Superior temporal gyrus (tissue), 1 donor: ENCODE measurements around the gene HECW1.
A peak's percentile ranks its signal among the peaks of the same experiment; 100 is the strongest.

Experiments
- DNase-seq: peaks from one replicate; pipeline ENCODE4 v3.0.0-alpha.2; 2016; ENCODE audit errors: extremely low spot score

The HECW1 gene

DNA sequence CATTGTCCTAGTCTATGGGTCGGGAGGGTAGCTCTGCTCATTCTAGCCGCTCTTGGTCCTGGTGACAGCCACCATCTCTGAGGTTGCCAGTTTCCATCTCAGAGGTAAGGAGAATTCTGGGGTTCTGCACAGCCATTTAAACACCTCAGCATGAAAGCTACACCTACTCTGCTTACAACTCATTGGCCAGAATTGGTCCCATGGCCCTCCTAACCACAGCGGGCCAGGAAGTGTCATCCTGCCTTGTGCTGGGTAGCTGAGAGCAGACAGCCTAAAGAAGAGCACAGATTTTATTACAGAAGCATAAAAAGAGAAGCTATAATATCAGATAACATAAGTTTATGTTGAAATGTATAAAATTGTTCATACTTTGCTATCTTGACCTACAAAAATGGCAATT lies 152.7 kb downstream of the HECW1 start:
- no peak for DNase-seq

DNA sequence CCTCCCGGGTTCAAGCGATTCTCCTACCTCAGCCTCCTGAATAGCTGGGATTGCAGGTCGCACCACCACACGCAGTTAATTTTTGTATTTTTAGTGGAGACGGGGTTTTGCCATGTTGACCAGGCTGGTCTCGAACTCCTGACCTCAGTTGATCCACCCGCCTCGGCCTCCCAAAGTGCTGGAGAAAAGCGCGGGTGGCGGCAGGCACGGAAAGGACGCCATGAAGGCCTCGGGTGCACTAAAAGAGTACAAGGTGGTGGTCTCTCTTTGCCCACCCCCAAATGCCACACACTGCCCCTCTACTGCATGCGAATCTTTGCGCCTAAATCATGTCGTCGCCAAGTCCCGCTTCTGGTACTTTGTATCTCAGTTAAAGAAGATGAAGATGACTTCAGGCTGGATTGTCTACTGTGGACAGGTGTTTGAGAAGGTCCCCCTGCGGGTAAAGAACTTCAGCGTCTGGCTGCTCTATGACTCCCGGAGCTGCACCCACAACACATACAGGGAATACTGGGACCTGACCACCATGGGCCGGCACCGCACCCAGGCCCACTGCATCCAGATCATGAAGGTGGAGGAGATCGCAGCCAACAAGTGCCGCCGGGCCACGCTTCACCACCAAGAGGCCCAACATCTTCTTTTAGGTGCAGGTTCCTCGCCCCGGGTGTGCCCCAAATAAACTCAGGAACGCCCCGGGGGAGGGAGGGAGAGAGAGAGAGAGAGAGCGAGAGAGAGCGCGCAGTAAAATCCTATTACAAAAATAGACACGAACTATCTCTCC lies 161.7 kb downstream of the HECW1 start:
- DNase-seq, result no peak

- no peak for DNase-seq
Measured at GRCh38 chr7:43274752-43275151, 162.3 kb downstream of the HECW1 start.

DNA sequence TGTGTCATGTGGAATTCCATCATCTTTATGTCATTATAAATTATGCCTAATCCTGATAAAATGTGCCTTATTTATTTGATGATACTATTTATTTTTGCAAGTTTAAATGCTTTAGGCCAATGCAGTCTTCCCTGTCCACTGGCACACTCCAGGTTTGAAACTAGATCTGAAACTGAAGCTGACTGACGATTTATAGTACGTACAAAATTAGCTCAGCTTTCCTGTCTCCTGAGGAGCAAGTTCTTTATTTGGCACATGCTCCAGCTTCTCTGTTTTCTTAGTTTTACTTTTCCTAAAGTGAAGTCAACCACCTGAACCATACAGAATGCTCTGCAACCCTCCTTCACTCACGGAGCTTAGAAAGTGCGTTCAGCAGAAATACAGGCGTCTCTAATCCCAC lies 164.1 kb downstream of the HECW1 start:
- peak; percentile 42 for DNase-seq

- DNase-seq, result no peak
Measured at GRCh38 chr7:43278088-43278644, 165.7 kb downstream of the HECW1 start.

- DNase-seq, result no peak
Measured at GRCh38 chr7:43281268-43281667, 168.8 kb downstream of the HECW1 start.

DNA sequence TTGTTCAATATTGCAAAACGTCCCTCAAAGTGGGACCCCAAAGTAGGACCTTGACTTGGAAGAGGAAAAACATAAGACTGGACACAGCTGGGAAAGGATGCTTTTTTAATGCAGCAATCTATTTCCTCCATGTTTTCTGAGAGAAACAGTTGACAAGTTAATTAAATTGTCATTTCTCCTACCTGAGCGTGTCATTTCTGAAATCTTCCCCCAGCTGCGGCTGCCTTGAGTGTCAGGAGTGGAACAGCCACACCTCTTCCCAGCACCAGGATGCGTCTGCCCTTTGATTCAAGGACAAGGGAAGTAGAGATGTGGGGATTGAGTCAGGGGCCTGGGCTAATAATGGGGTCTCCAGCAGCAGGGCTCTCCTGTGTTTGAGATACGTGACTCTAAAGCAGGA lies 171.3 kb downstream of the HECW1 start:
- no peak for DNase-seq

- DNase-seq, result no peak
Measured at GRCh38 chr7:43289826-43290225, 177.4 kb downstream of the HECW1 start.

DNA sequence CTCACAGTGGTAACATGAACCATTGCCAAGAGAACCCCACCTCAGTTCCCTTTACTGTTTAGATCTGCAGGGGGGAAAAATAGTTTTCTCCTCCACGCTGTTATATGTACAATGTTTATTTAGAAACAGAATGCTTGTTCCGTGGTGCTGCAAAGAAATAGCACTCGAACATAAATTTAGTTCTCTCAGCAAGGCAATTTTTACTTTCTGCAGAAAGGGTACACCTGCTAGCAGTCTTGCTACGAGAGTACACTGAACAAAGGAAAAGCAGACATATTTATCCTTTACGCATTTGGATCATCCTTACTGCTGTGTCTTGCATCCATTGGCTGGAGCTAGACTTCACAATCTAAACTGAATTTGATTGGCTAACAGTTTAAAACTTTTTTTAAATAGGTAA lies 178.5 kb downstream of the HECW1 start:
- no peak for DNase-seq

GRCh38 chr7:43291789-43292188 lies 179.3 kb downstream of the HECW1 start:
- no peak for DNase-seq

- DNase-seq, result no peak
Measured at GRCh38 chr7:43292384-43292783, 179.9 kb downstream of the HECW1 start.

- DNase-seq, result peak; percentile 62
Measured at GRCh38 chr7:43294080-43294630, 181.7 kb downstream of the HECW1 start.

GRCh38 chr7:43295429-43295828 lies 183.0 kb downstream of the HECW1 start:
- DNase-seq, result no peak

DNA sequence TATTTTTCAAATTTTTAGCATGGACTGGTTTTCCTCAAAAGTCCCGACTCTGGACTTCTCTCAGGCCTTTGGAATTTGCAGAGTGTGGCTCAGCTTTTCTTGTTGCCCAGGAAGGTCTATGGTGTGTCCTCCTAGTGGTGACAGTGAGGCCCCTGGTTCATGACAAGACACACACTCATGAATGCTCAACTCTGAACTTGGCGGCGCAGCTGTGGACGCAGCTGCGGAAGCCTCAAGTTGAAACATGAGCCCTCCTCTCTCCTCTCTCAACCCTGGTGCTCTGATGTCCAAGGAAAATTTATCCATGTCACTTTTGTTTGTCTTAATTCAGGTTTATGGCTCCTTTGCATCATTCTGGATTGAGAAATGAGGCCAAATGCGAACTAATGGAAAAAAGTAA lies 183.9 kb downstream of the HECW1 start:
- DNase-seq, result no peak

- DNase-seq, result no peak
Measured at GRCh38 chr7:43298617-43299016, 186.2 kb downstream of the HECW1 start.

GRCh38 chr7:43300121-43300520 lies 187.7 kb downstream of the HECW1 start:
- no peak for DNase-seq

DNA sequence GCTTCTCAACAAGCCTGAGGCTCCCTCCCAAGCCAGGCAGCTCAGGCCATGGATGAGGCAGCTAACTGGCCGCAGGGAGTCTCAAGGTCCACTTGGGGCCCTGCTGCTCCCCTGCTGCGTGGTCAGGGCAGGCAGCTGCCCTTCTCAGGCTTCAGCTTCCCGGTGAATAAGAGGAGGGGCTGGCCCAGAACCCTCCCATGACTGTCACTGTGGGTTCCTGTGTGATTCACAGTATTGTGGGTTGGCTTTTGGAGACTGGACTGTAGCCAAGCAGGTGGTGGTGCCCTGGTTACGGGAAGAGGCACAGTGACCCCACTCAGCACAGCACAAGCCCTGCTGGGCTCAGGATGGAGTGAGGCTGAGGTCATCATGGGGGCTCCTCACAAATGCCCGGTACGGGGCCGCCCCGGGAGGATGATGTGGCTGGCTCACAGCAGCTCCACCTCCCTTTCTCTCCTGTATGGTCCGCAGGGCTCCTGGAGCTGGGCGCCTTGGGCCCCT lies 189.8 kb downstream of the HECW1 start:
- DNase-seq, result no peak

DNA sequence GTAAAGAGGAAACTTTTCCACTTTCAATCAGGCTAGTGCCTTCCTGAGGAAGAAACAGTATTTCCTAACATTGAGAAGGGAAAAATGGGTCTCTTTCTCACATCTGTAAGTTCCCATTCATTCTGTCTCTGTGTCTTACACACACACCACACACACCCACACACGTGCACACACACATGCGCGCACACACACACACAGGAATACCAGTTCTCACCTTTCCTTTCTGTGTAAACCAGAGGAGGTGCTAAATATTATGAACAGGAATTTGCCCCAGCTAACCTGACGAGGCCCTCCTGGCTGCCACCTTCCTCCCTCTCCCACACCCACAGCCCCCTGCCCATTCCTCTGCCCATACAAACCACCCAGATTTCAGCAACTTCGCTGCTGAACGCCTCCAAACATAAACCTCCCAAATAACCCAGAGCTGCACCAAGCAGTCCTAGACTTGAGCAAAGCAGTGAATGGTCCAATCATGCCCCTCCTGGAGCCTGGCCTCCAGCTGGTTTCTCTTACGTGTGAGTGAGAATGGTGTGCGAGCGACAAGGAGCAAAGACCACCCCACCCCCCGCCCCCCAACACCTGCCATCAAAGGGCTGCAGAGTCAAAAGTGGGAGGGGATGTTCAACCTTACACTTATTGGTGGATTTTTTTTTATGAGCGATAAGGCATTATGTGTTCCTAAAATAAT lies 190.5 kb downstream of the HECW1 start:
- DNase-seq, result no peak

DNA sequence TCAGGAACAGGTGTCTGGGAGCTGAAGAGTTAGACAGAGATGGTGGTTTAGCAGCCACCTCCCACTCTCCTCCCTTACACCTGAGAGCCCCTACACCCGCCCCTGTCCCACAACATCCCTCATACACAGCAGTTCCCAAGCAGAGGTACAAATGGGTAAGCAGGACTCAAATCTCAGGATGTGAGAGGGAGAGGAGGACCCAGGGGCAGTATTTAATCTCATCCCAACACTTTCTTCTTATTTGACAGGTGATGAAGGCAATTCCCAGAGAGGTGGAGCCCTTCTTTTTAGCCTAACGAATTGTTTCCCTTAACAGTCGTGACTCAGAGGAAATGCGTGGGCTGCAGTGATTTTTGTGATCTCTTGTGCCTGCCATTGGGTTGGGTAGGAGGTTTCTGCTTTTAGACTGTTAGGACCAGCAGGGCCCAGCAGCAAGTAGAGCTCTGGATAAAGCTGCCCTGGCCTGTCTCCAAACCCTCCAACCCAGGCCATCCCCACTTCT lies 191.3 kb downstream of the HECW1 start:
- DNase-seq, result peak; percentile 73

- no peak for DNase-seq
Measured at GRCh38 chr7:43306404-43306803, 194.0 kb downstream of the HECW1 start.

DNA sequence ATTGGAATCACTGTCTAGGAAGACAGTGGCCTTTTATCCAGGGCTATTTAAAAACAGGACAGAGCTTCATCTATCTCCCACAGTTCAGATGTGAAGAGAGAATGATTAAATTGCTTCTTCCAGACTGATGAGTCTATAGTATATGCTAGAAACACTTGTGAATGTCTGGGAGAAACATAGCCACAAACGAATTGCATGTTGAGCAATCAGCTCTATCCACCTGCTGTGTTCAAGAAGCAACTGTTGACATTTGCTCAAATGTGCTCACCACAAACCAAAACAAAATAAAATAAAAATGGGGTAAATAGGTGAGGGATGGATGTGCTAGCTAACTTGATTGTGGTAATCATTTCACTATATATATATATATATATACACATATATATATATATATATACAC lies 195.1 kb downstream of the HECW1 start:
- DNase-seq, result no peak

DNA sequence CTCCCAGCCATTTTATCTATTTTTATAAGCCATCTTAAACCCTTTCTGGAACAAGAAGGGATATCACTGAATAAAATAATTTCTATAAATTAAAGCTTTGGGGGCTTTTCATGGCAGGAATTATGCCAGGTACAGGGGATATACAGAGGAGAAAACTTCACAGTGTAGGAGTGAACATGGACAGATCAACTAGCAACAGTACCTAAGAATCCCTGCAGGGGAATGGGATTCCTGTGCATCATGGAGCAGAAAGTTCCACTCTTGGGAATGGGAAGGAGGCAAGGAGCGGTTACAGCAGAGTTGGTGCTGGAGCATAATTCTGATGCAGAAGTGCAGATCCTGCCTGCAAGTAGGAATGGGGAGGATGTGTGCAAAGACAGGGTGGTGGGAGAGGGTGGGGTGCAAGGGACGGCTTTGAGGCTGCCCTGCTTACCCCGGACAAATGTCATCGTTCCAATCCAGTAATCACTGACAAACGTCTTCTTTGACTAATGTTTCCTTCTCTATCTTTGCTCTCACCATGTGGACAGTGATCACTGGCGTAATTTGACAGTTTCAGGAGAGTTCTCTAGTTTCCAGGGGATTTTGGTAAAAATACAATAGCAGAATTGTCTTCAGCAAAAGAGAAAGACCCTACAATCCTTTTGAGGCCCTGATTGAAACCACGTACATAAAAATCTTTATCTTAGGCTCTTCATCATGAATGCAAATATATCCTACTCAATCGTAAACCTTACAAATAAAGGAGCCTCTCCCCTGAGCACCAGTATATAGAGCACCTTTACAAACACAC lies 196.7 kb downstream of the HECW1 start:
- no peak for DNase-seq
